ENCODE data around the gene BCKDK. TPM values are rescaled to one million over a fixed set of nuclear protein-coding genes. Genes with fewer than 3 reads are reported as not detected.

Gene BCKDK
- total RNA-seq, 4 donors from 2014 or later, result 26.6 to 39.8 (median 33.5) TPM

DNA sequence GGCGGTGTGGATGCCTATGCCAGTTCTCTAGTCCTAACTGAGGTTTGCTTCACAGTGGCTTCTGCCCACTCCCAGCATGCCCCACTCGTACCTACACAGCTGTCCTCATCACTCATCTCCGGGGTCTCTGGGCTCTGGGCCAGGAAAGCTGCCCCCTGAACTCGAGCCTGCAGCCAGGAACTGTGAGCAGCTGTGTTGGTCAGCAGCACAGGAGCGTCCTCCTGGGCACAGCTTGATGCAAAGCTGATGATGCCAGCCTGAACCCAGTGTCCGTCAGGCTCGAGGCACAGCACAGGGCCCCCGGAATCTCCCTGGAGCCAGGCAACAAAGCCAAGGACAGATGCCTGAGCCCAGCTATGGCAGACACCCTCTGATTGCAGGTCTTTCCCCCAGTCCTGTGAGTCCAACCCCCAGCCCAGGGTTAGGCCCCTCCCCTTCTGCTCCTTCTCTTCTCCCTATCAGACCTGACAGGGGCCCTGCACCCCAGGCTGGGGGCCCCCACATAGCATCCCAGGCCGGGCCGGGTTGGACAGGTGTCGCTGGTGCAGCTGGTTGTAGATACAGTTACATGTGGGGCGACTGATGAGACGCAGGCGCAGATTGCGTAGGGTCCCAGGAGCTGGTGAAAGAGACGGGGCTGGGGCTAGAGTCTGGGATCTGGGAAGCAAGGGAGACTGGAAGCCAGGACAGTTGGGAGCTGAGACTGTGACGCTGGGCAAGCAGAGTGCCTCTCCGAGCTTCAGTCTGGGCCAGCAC, 22.1 kb upstream of the BCKDK start:
- Histone ChIP-seq H3K4me1 (peaks cover 0 to 15% (median 2%) of the 10 kb centered on the region in 3 donors), H3K36me3 (peaks cover 7 to 96% (median 21%) of the 10 kb centered on the region in 3 donors), H3K9me3 (no peaks in the 10 kb centered on the region), H3K4me3 (no peak overlapping the region), H3K27ac (no peak overlapping the region), H3K27me3 (no peaks in the 10 kb centered on the region)
- DNase-seq, result no peak
- TF ChIP-seq POLR2A (IDR thresholded peaks at IDR 0.05), result no peak
- TF ChIP-seq, protein P1, sequence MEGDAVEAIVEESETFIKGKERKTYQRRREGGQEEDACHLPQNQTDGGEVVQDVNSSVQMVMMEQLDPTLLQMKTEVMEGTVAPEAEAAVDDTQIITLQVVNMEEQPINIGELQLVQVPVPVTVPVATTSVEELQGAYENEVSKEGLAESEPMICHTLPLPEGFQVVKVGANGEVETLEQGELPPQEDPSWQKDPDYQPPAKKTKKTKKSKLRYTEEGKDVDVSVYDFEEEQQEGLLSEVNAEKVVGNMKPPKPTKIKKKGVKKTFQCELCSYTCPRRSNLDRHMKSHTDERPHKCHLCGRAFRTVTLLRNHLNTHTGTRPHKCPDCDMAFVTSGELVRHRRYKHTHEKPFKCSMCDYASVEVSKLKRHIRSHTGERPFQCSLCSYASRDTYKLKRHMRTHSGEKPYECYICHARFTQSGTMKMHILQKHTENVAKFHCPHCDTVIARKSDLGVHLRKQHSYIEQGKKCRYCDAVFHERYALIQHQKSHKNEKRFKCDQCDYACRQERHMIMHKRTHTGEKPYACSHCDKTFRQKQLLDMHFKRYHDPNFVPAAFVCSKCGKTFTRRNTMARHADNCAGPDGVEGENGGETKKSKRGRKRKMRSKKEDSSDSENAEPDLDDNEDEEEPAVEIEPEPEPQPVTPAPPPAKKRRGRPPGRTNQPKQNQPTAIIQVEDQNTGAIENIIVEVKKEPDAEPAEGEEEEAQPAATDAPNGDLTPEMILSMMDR (IDR thresholded peaks at IDR 0.05), result no peak
- intact Hi-C loops (cut with DNase I), result no loop called here
- 91 to 94% methylated on average over 8 to 9 of the region's 18 CpGs for WGBS, 2 donors

DNA sequence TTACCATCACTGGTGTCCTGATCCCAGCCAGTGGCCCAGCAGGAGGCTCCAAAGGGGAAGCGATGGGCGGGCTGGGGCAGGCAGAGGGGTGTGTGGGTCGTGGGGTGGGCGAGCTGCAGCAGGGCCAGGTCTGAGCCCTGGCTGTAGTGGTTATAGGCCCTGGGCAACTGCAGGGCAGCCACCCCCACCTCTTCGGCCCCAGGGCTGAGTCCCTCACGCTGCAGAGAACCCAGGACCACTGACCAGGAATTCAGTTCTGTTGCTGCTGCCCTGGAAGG, 21.6 kb upstream of the BCKDK start:
- intact Hi-C loops (cut with DNase I), result no loop called here
- TF ChIP-seq, protein P1 (IDR thresholded peaks at IDR 0.05), result no peak
- no peak for TF ChIP-seq POLR2A (IDR thresholded peaks at IDR 0.05)
- Histone ChIP-seq H3K36me3 (peaks cover 7 to 96% (median 18%) of the 10 kb centered on the region in 3 donors), H3K4me3 (no peak overlapping the region), H3K27me3 (no peaks in the 10 kb centered on the region), H3K4me1 (peaks cover 0 to 9% (median 2%) of the 10 kb centered on the region in 3 donors), H3K27ac (no peak overlapping the region), H3K9me3 (no peaks in the 10 kb centered on the region)
- no peak for DNase-seq
- 76% methylated on average over 3 of the region's 6 CpGs; no CpG with 5 or more reads in 1 of the 2 donors for WGBS, 2 donors

DNA sequence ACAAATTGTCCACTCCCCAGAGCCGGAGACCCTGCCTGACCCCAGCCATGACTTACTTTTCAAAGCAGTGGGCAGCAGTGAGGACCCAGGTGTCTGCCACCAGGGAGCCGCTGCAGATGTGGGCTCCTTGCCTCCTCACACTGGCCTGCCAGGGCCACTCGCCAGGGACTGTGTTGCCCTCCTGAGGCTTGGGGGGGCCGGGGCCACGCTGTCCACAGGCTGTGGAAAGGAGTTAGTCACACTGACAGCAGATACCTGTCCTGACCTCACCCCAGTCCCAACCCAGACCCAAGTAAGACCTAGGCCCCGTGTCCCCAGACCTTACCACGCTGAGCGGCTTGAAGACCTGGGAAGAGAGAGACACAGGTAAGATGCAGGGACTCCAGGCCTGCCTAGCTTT, 20.7 kb upstream of the BCKDK start:
- TF ChIP-seq, protein P1 (IDR thresholded peaks at IDR 0.05), result no peak
- TF ChIP-seq POLR2A (IDR thresholded peaks at IDR 0.05), result no peak
- intact Hi-C loops (cut with DNase I), result no loop called here
- Histone ChIP-seq H3K4me1 (peaks cover 0 to under 1% (median 0%) of the 10 kb centered on the region in 3 donors), H3K27ac (no peak overlapping the region), H3K4me3 (no peak overlapping the region), H3K27me3 (no peaks in the 10 kb centered on the region), H3K36me3 (peaks cover 7 to 89% (median 17%) of the 10 kb centered on the region in 3 donors), H3K9me3 (no peaks in the 10 kb centered on the region)
- WGBS, 2 donors, result 80 to 92% methylated on average over 1 to 4 of the region's 8 CpGs
- DNase-seq, result no peak

DNA sequence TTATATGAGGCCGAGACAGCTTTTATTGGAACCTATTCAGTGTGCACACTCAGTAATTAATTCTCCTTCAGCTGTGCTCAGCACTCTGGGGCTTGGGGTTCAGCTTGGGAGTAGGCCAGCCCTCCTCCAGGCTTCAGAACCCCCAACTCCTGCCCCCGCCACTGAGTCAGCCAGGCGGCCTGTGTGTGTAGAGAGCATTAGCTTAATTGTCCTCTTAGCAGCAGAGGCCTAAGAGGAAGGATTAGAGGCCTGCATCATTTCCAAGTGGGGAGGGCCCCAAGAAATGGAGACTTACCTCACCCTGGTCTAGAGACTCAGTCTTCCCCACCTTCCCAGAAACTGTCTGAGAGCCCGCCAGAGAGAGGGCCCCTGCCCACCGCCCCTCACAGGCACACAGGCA, 20.2 kb upstream of the BCKDK start:
- WGBS, 2 donors, result 63 to 75% methylated on average over 1 to 3 of the region's 5 CpGs
- no peaks in the 10 kb centered on the region for H3K9me3 ChIP-seq
- H3K27me3 ChIP-seq, result no peaks in the 10 kb centered on the region
- H3K4me1 ChIP-seq, result peaks cover 0 to 5% (median 2%) of the 10 kb centered on the region in 3 donors
- H3K4me3 ChIP-seq, result no peak overlapping the region
- TF ChIP-seq POLR2A (IDR thresholded peaks at IDR 0.05), result no peak
- TF ChIP-seq, protein P1 (IDR thresholded peaks at IDR 0.05), result no peak
- no peak for DNase-seq
- peaks cover 7 to 84% (median 17%) of the 10 kb centered on the region in 3 donors for H3K36me3 ChIP-seq
- no peak overlapping the region for H3K27ac ChIP-seq
- intact Hi-C loops (cut with DNase I), result no loop called here

DNA sequence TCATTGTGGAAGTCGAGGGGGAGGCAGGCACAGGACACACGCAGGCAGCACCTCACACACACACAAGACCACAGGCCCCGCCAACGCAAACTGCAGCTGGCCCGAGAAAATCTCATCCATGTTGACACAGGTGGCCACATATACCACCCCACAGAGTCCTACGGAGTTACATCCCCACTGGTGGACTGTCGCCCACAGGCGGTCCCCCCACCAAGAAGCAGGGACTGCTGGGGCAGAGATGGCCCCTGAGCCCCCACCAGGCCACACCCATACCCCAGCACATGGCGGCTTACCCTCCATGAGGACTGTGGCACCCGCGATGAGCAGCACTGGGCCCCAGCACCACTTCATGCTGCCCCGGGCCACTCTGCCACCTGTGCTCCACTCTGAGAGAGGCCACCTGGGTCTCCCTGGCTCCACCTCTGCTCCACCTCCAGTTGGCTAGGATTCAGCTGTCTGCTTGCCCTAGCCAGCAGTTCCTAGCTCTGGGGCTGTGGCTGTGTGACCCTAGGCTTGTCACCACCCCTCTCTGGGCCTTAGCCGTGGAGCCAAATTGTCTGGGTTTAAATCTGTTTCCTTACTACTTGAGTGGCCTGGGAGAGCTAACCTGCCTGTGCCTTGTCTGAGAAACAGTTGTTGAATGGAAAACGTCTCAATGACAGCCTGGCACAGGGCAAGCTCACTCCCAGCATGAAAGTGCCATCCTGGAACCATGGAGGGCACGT, 19.6 kb upstream of the BCKDK start, which contains the start of gene PRSS53:
Gene PRSS53 (minus strand): TSS at position 485 of the 725 bp plus-strand sequence. CDS start 134 bp downstream, at position 351.
- 77 to 81% methylated on average over 6 of the region's 15 CpGs for WGBS, 2 donors
- peaks cover 7 to 78% (median 16%) of the 10 kb centered on the region in 3 donors for H3K36me3 ChIP-seq

More for the DNA sequence above, 19.6 kb upstream of the BCKDK start, which contains the start of gene PRSS53:
- no peaks in the 10 kb centered on the region for H3K9me3 ChIP-seq
- H3K27me3 ChIP-seq, result no peaks in the 10 kb centered on the region
- no peak within 1 kb of the TSS for H3K27ac ChIP-seq
- H3K4me1 ChIP-seq, result peaks cover 0 to 12% (median 8%) of the 10 kb centered on the region in 3 donors
- DNase-seq, result no peak
- H3K4me3 ChIP-seq, result no peak within 1 kb of the TSS
- TF ChIP-seq POLR2A (IDR thresholded peaks at IDR 0.05), result no peak
- TF ChIP-seq, protein P1 (IDR thresholded peaks at IDR 0.05), result no peak
- intact Hi-C loops (cut with DNase I), result no loop called here

Data from esophagus squamous epithelium (tissue), 5 donors.